Progenitor cell of endocrine pancreas (in vitro differentiated cells): ENCODE measurements around the gene ZFR. TPM values are rescaled to one million over a fixed set of nuclear protein-coding genes. Genes with fewer than 3 reads are reported as not detected.
A peak's percentile ranks its signal among the peaks of the same experiment; 100 is the strongest.
"Not testable (repeated sequence)": the region's sequence is repeated elsewhere in the genome, so short reads cannot be mapped to it uniquely, and the experiment has no call there.

Experiments
- DNase-seq: peaks from one replicate; pipeline ENCODE4 v3.0.0; 2021; ENCODE audit warnings: low spot score; ENCODE audit not compliant: unreplicated experiment
- H3K27ac Mint-ChIP-seq: 2 replicates; pipeline ENCODE4 v1.8.0; 2021; ENCODE audit warnings: mild to moderate bottlenecking, moderate library complexity, mixed read lengths
- H3K27me3 Mint-ChIP-seq: 2 replicates; pipeline ENCODE4 v1.8.0; 2021; ENCODE audit warnings: mixed read lengths
- H3K36me3 Mint-ChIP-seq: 2 replicates; pipeline ENCODE4 v1.8.0; 2022; ENCODE audit warnings: mixed read lengths; ENCODE audit not compliant: insufficient read depth
- H3K4me1 Mint-ChIP-seq: 2 replicates; pipeline ENCODE4 v1.8.0; 2021; ENCODE audit warnings: low read depth, mixed read lengths
- H3K4me3 Mint-ChIP-seq: 2 replicates; pipeline ENCODE4 v1.8.0; 2021; ENCODE audit warnings: low read depth, mild to moderate bottlenecking, moderate library complexity, mixed read lengths
- H3K9me3 Mint-ChIP-seq: 2 replicates; pipeline ENCODE4 v1.8.0; 2021; ENCODE audit warnings: low read depth, mixed read lengths
- total RNA-seq: library from RNA; stranded (reverse); gene quantifications from 2 replicates; pipeline ENCODE4 v1.2.1, GENCODE V29; 2021
- TF ChIP-seq, protein P1 (sequence below): fragments of 200-600 bp; sonication (generic); IDR thresholded peaks from one replicate; pipeline ENCODE4 v1.5.0; 2021; ENCODE audit warnings: antibody characterized with exemption, mild to moderate bottlenecking; ENCODE audit not compliant: unreplicated experiment

The ZFR gene
- total RNA-seq, 1 donor from 2014 or later = 75.6 TPM

GRCh38 chr5:32378966-32379365 is 65.6 kb downstream of the ZFR start:
- no peaks in the 10 kb centered on the region for H3K27me3 Mint-ChIP-seq
- H3K36me3 Mint-ChIP-seq = peaks cover 22% of the 10 kb centered on the region

GRCh38 chr5:32369542-32370155 is 74.9 kb downstream of the ZFR start:
- H3K9me3 Mint-ChIP-seq = no peaks in the 10 kb centered on the region
- no peak overlapping the region for H3K27ac Mint-ChIP-seq
- peaks cover 34% of the 10 kb centered on the region for H3K36me3 Mint-ChIP-seq
- TF ChIP-seq, protein P1, sequence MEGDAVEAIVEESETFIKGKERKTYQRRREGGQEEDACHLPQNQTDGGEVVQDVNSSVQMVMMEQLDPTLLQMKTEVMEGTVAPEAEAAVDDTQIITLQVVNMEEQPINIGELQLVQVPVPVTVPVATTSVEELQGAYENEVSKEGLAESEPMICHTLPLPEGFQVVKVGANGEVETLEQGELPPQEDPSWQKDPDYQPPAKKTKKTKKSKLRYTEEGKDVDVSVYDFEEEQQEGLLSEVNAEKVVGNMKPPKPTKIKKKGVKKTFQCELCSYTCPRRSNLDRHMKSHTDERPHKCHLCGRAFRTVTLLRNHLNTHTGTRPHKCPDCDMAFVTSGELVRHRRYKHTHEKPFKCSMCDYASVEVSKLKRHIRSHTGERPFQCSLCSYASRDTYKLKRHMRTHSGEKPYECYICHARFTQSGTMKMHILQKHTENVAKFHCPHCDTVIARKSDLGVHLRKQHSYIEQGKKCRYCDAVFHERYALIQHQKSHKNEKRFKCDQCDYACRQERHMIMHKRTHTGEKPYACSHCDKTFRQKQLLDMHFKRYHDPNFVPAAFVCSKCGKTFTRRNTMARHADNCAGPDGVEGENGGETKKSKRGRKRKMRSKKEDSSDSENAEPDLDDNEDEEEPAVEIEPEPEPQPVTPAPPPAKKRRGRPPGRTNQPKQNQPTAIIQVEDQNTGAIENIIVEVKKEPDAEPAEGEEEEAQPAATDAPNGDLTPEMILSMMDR = no peak
- H3K4me1 Mint-ChIP-seq = peaks cover 8% of the 10 kb centered on the region
- no peak for DNase-seq
- no peak overlapping the region for H3K4me3 Mint-ChIP-seq
- no peaks in the 10 kb centered on the region for H3K27me3 Mint-ChIP-seq

More at GRCh38 chr5:32378966-32379365, 65.6 kb downstream of the ZFR start:
- Mint-ChIP-seq H3K27ac (no peak overlapping the region), H3K4me1 (peaks cover 2% of the 10 kb centered on the region), H3K4me3 (no peak overlapping the region), H3K9me3 (no peaks in the 10 kb centered on the region)
- no peak for DNase-seq
- TF ChIP-seq, protein P1 = no peak

DNA sequence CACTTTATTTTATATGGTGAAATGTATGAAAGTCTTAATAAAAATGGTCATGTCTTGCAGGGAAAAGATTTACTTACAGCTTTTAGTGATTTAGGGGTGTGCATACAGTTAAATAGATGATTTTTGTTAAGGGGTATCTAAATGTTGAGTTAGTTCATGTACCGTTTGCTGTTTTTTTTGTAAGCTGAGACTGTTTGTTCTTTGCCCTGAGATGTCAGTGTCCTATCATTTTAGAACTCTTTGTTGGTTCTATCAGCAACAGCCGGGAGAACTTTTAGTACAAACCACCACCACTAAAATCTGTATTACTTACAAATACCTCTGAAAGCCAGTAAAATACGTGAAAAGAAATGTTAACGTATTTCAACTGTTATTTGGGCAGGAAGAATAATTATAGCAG is 75.5 kb downstream of the ZFR start:
- peaks cover 34% of the 10 kb centered on the region for H3K36me3 Mint-ChIP-seq
- H3K27ac Mint-ChIP-seq = peak overlapping the region; percentile 51
- no peaks in the 10 kb centered on the region for H3K27me3 Mint-ChIP-seq
- no peak overlapping the region for H3K4me3 Mint-ChIP-seq
- H3K4me1 Mint-ChIP-seq = peaks cover 8% of the 10 kb centered on the region
- no peaks in the 10 kb centered on the region for H3K9me3 Mint-ChIP-seq
- DNase-seq = no peak
- TF ChIP-seq, protein P1 = no peak

DNA sequence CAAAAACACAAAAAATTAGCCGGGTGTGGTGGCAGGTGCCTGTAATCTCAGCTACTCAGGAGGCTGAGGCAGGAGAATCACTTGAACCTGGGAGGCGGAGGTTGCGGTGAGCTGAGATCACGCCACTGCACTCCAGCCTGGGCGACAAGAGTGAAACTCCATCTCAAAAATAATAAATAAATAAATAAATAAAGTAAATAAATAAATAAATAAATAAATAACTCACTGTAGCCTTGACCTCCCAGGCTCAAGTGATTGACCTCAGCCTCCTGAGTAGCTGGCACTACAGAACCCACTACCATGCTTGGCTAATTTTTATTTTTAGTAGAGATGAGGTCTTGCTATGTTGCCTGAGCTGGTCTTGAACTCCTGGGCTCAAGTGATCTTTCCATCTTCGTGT is 77.3 kb downstream of the ZFR start:
- H3K36me3 Mint-ChIP-seq = peaks cover 37% of the 10 kb centered on the region
- H3K4me1 Mint-ChIP-seq, DNase-seq, H3K27ac Mint-ChIP-seq, H3K9me3 Mint-ChIP-seq, H3K4me3 Mint-ChIP-seq, H3K27me3 Mint-ChIP-seq: not testable (repeated sequence)

- DNase-seq = no peak
- Mint-ChIP-seq H3K27ac (no peak overlapping the region), H3K27me3 (no peaks in the 10 kb centered on the region), H3K4me3 (no peak overlapping the region), H3K36me3 (peaks cover 31% of the 10 kb centered on the region), H3K9me3 (no peaks in the 10 kb centered on the region), H3K4me1 (peaks cover 8% of the 10 kb centered on the region)
- TF ChIP-seq, protein P1 = no peak
Observed at GRCh38 chr5:32365623-32366022, 78.9 kb downstream of the ZFR start.

- DNase-seq = no peak
- Mint-ChIP-seq H3K9me3 (no peaks in the 10 kb centered on the region), H3K27ac (no peak overlapping the region), H3K36me3 (peaks cover 31% of the 10 kb centered on the region), H3K4me1 (no peaks in the 10 kb centered on the region), H3K27me3 (no peaks in the 10 kb centered on the region), H3K4me3 (no peak overlapping the region)
- TF ChIP-seq, protein P1 = no peak
Observed at GRCh38 chr5:32363030-32363429, 81.5 kb downstream of the ZFR start.
